ENCODE data around the gene CDKAL1.
"Not testable (repeated sequence)": the region's sequence is repeated elsewhere in the genome, so short reads cannot be mapped to it uniquely, and the experiment has no call there.

The CDKAL1 gene

DNA sequence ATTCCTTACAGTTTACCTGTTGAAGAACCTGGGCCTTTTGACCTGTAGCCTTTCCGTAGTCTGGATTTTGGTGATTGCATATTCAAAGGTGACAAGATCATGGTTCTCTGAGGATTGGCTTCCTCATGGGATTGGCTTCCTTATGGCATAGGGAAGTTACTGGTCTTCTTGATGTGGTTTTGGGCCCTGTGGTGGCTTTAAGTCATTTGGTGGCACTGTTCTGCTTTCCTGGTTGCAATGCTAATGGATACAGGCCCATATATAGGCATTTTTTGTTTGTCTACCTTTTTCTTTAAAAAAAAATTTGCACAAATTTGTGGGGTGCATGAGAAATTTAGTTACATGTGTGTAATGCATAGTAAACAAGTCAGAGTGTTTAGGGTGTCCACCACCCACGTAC is 185.7 kb downstream of the CDKAL1 start:
- TF ChIP-seq, protein P1, sequence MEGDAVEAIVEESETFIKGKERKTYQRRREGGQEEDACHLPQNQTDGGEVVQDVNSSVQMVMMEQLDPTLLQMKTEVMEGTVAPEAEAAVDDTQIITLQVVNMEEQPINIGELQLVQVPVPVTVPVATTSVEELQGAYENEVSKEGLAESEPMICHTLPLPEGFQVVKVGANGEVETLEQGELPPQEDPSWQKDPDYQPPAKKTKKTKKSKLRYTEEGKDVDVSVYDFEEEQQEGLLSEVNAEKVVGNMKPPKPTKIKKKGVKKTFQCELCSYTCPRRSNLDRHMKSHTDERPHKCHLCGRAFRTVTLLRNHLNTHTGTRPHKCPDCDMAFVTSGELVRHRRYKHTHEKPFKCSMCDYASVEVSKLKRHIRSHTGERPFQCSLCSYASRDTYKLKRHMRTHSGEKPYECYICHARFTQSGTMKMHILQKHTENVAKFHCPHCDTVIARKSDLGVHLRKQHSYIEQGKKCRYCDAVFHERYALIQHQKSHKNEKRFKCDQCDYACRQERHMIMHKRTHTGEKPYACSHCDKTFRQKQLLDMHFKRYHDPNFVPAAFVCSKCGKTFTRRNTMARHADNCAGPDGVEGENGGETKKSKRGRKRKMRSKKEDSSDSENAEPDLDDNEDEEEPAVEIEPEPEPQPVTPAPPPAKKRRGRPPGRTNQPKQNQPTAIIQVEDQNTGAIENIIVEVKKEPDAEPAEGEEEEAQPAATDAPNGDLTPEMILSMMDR (IDR thresholded peaks at IDR 0.05; ENCODE audit: extremely low read depth, insufficient read depth, missing control alignments), result no peak
- in situ Hi-C loops (cut with MboI; ENCODE audit: low pct_unique_long_range_greater_than_20kb, low sequenced_read_pairs, unreplicated experiment), result loop anchor here (25.0 kb wide), 1 partner anchor 867 kb away; the partner anchor contains the start of gene SOX4

DNA sequence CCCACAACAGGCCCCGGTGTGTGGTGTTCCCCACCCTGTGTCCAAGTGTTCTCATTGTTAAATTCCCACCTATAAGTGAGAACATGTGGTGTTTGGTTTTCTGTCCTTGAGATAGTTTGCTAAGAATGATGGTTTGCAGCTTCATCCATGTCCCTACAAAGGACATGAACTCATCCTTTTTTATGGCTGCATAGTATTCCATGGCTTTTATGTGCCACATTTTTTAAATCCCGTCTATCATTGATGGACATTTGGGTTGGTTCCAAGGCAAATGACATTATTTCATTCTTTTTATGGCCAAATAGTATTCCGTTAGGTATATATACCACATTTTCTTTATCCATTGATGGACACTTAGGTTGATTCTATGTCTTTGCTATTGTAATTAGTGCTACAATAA is 186.9 kb downstream of the CDKAL1 start:
- DNase-seq (ENCODE audit: low spot score), result not testable (repeated sequence)
- in situ Hi-C loops (cut with MboI; ENCODE audit: low pct_unique_long_range_greater_than_20kb, low sequenced_read_pairs, unreplicated experiment), result loop anchor here (25.0 kb wide), 1 partner anchor 866 kb away; the partner anchor contains the start of gene SOX4

More for the DNA sequence above, 185.7 kb downstream of the CDKAL1 start:
- no peak for DNase-seq (ENCODE audit: low spot score)

DNA sequence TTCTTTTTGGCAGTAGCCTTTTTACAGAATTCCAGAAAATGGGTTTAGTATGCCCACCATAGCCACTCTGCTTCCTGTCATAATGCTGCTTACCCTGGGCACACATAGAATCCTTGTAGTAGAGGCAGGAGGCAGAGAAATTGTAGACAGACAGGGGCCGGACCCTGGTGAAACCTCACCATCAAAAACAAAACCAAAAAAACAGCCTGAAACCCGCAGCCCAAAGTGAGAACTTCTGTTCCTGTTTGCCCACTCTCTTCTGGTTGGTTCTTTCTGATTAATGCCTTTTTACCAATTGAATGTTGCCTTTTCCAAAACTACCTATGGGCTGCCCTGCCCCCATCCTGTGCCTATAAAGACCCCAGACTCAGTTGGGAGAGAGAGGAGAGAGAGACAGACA is 188.2 kb downstream of the CDKAL1 start:
- in situ Hi-C loops (cut with MboI; ENCODE audit: low pct_unique_long_range_greater_than_20kb, low sequenced_read_pairs, unreplicated experiment), result loop anchor here (25.0 kb wide), 1 partner anchor 865 kb away; the partner anchor contains the start of gene SOX4

DNA sequence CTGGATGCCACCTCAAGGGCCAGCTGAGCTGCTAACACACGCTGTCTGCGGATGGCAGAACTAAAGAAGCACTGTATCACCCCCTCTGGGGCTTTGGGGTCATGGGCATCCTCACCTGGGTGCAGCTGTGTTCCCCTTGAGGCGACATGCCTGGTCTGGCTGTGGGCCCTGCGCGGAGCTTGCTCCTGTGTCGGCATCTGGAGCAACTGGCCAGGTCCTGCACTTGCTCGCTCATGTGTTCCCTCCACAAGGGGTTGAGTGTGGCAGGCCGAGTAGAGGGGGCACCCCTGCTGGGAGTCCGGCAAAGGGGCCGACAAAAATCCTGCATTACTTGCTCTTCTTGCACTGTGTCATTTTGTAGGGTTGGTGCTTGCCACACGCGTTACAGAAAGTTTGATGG is 189.0 kb downstream of the CDKAL1 start:
- no peak for DNase-seq (ENCODE audit: low spot score)
- TF ChIP-seq, protein P1 (IDR thresholded peaks at IDR 0.05; ENCODE audit: extremely low read depth, insufficient read depth, missing control alignments), result no peak
- in situ Hi-C loops (cut with MboI; ENCODE audit: low pct_unique_long_range_greater_than_20kb, low sequenced_read_pairs, unreplicated experiment), result loop anchor here (25.0 kb wide), 1 partner anchor 864 kb away; the partner anchor contains the start of gene SOX4

More for the DNA sequence above, 188.2 kb downstream of the CDKAL1 start:
- TF ChIP-seq, protein P1 (IDR thresholded peaks at IDR 0.05; ENCODE audit: extremely low read depth, insufficient read depth, missing control alignments), result no peak
- DNase-seq (ENCODE audit: low spot score), result no peak

DNA sequence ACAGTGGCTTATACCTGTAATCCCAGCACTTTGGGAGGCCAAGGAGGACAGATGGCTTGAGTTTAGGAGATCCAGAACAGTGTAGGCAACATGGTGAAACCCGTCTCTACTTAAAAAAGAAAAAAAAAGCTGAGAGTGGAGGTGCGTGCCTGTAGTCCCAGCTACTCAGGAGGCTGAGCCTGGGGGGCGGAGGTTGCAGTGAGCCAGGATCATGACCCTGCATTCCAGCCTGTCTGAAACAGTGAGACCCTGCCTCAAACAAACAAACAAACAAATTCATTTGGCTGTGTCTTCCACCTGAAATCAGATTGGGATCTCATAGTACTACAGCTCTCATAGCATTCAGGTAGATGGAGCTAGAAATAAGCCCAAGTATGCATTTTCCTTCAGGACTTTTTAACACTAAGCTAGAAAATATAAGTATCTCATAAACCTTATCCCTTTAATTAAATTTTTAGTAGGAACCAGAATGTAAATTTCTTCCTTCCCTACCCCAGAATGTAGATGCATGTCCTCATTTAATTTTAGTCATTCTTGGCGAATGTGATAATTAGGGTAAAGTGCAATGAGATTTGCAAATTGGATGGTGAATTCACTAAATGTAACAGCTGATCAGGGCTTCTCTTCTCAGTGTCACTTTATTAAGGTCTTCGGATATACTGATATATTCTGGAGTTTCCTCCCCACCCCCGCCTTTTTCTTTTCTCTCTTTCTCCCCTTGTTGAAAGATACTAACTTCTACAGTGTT is 190.4 kb downstream of the CDKAL1 start:
- in situ Hi-C loops (cut with MboI; ENCODE audit: low pct_unique_long_range_greater_than_20kb, low sequenced_read_pairs, unreplicated experiment), result loop anchor here (25.0 kb wide), 1 partner anchor 863 kb away; the partner anchor contains the start of gene SOX4
- TF ChIP-seq, protein P1 (IDR thresholded peaks at IDR 0.05; ENCODE audit: extremely low read depth, insufficient read depth, missing control alignments), result no peak
- DNase-seq (ENCODE audit: low spot score), result no peak

DNA sequence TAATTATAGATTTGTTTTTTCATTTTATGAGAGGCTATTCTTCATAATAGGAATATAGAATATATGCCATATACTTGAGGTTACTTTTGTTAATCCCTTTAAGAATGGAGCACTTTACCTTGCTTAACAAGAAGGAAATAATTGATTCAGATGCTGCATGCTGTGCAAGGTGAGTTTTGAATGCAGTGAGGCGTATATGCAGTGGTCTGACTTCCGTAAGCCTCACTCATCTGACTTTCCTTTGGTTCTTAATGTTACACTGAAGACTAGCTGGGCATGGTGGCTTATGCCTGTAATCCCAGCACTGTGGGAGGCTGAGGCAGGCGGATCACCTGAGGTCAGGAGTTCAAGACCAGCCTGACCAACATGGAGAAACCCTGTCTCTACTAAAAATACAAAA is 191.0 kb downstream of the CDKAL1 start:
- in situ Hi-C loops (cut with MboI; ENCODE audit: low pct_unique_long_range_greater_than_20kb, low sequenced_read_pairs, unreplicated experiment); DNase-seq (ENCODE audit: low spot score): not testable (repeated sequence)

DNA sequence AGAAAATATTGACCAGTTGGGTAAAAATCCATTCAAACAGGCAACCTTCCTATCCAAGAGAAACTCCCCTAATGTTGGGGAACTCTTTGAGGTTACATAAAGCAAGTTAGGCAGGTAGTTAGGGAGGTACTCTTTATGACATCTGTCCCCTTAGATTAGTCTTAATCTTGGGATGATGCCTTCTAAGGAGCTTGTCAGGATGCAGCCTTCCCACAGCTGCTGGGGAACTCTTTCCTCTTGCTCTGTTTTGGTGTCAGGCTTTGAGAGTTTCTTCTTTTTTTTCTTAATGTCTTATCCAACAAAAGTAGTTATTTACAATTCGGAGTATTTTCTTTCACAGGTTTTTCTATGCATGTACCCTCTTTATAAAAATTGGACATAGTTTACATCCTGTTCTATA is 194.8 kb downstream of the CDKAL1 start:
- TF ChIP-seq, protein P1 (IDR thresholded peaks at IDR 0.05; ENCODE audit: extremely low read depth, insufficient read depth, missing control alignments), result no peak
- no peak for DNase-seq (ENCODE audit: low spot score)
- in situ Hi-C loops (cut with MboI; ENCODE audit: low pct_unique_long_range_greater_than_20kb, low sequenced_read_pairs, unreplicated experiment), result no loop called here

DNA sequence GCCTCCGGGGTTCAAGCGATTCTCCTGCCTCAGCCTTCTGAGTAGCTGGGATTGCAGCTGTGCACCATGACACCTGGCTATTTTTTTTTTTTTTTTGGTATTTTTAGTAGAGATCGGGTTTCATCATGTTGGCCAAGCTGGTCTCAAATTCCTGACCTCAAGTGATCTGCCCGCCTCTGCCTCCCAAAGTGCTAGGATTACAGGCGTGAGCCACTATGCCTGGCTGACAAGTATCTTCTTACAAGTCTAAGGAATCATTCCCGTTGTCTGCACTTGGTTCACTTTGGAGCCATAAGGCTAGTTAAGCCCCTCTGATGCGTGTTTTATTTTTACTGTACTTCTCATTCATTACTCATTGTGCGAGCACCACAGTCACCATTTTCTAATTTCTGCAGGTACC is 198.1 kb downstream of the CDKAL1 start:
- in situ Hi-C loops (cut with MboI; ENCODE audit: low pct_unique_long_range_greater_than_20kb, low sequenced_read_pairs, unreplicated experiment); DNase-seq (ENCODE audit: low spot score): not testable (repeated sequence)
